HG02970 (cell line): ENCODE measurements around the gene CARD14.
"Not testable (repeated sequence)": the region's sequence is repeated elsewhere in the genome, so short reads cannot be mapped to it uniquely, and the experiment has no call there.

Source experiments
- ATAC-seq: cut with Tn5 transposase; IDR thresholded peaks from one replicate; pipeline ENCODE4 v1.9.1; 2021; ENCODE audit warnings: mild to moderate bottlenecking, moderate library complexity, moderate number of reproducible peaks; ENCODE audit not compliant: unreplicated experiment, low FRiP score

CARD14 gene

GRCh38 chr17:80222376-80223141 lies 52.7 kb downstream of the CARD14 start:
- no peak for ATAC-seq

GRCh38 chr17:80223142-80223815 lies 53.4 kb downstream of the CARD14 start:
- no peak for ATAC-seq

DNA sequence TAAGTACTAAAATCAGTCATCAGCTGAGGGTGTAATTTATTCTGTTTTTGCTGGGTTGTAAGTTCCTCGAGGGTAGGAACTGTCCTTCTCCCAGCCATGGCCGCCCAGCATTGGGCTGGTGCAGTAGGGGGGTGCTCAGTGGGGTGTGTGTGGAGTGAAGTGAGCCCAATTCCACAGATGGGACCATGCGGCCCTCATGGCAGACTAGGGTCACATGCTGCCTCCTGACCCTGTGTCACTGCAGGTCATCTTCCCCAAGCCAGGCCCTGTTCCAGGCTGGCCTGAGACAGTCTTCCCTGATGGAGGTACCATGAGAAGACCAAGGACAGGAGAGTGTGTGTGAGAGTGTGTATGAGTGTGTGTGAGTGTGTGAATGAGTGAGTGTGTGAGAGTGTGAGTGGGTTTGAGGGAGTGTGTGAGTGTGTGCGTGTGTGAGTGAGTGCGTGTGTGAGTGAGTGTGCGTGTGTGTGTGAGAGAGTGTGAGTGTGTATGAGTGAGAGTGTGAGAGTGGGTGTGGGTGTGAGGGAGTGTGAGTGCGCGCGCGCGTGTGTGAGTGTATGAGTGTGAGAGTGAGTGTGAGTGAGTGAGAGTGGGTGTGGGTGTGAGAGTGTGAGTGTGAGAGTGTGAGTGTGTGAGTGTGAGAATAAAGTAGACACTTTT lies 54.1 kb downstream of the CARD14 start:
- ATAC-seq, result no peak

GRCh38 chr17:80224683-80225082 lies 54.9 kb downstream of the CARD14 start:
- no peak for ATAC-seq

GRCh38 chr17:80225230-80225629 lies 55.4 kb downstream of the CARD14 start:
- ATAC-seq, result no peak

- no peak for ATAC-seq
Measured at GRCh38 chr17:80227156-80227555, 57.3 kb downstream of the CARD14 start.

DNA sequence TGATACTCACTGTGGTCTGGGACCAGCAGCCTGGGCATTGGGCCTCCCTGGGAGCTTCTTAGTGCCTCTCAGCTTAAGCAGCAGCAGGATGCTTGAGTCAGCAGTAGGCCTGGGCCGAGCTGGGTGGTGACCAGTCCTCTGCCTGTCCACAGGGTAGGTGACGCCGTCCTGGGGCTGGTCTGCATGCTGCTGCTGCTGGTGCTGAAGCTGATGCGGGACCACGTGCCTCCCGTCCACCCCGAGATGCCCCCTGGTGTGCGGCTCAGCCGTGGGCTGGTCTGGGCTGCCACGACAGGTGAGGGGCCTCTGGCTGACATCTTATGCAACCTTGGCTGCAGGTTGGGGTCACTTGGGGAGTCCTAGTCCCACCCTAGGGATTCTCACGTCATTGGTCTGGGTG lies 57.8 kb downstream of the CARD14 start:
- no peak for ATAC-seq

DNA sequence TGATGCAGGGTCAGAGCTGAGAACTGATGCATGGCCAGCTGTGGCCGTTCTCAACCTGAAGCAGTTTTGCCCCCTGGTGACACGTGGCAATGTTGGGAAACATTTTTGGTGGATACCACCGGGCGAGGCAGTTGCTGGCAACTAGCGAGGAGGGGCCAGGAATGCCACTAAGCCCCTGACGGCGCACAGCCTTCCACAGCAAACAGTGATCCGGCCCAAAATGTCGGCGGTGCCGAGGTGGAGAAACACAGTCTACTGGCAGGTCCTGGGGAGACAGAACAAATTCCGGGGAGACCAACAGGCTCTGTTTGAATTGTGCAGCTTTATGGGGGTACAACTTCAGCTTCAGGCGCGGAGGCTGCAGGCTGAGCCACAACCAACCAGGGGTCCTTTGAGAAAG lies 58.6 kb downstream of the CARD14 start:
- ATAC-seq, result no peak

DNA sequence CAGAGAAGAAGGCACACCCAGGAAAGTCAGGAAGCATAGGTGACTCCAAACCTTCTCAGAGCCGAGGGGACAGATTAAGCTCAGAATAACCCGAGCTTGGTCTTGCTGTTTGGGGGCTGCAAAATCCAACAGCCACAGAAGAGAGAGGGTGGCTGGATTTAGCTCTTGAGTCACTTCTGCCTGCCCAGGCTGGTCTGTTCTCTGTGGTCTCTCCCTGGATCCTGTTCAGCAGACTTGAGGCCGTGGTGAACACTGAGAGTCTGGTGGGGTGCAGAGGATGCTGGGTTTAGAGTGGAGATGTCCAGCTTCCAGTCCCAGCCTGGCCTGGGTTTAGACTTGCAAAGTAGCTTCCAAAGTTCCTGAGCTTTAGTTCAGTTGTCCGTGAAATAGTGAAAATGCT lies 59.2 kb downstream of the CARD14 start:
- no peak for ATAC-seq

DNA sequence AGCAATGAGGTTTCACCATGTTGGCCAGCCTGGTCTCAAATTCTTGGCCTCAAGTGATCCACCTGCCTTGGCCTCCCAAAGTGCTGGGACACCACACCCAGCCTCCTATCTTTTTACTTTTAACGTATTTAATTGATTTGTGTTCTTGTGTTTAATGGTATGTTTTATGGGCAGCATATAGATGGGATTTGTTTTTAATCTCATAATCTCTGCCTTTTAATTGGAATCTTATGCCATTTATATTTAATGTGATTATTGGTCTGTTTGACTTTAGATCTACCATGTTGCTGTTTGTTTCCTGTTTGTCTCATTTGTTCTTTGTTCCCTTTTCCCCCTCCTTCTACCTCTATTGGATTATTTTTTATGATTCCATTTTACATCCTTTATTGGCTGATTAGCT lies 62.6 kb downstream of the CARD14 start:
- no peak for ATAC-seq

- no peak for ATAC-seq
Measured at GRCh38 chr17:80233202-80233601, 63.4 kb downstream of the CARD14 start.

- ATAC-seq, result no peak
Measured at GRCh38 chr17:80236911-80237310, 67.1 kb downstream of the CARD14 start.

- ATAC-seq, result no peak
Measured at GRCh38 chr17:80237386-80237785, 67.6 kb downstream of the CARD14 start.

GRCh38 chr17:80242505-80242904 lies 72.7 kb downstream of the CARD14 start:
- no peak for ATAC-seq

- ATAC-seq, result no peak
Measured at GRCh38 chr17:80243526-80244433, 74.0 kb downstream of the CARD14 start.

DNA sequence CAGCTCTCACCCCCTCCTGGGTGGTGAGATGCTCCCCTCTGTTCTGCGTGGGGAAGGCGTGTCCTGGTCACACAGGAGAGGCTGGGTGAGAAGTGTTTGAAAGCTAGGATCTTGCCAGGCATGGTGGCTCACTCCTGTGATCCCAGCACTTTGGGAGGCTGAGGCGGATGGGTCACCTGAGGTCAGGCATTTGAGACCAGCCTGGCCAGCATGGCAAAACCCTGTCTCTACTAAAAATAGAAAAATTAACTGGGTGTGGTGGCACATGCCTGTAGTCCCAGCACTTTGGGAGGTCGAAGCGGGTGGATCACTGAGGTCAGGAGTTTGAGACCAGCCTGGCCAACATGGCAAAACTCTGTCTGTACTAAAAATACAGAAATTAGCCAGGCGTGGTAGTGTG lies 74.6 kb downstream of the CARD14 start:
- not testable (repeated sequence) for ATAC-seq

DNA sequence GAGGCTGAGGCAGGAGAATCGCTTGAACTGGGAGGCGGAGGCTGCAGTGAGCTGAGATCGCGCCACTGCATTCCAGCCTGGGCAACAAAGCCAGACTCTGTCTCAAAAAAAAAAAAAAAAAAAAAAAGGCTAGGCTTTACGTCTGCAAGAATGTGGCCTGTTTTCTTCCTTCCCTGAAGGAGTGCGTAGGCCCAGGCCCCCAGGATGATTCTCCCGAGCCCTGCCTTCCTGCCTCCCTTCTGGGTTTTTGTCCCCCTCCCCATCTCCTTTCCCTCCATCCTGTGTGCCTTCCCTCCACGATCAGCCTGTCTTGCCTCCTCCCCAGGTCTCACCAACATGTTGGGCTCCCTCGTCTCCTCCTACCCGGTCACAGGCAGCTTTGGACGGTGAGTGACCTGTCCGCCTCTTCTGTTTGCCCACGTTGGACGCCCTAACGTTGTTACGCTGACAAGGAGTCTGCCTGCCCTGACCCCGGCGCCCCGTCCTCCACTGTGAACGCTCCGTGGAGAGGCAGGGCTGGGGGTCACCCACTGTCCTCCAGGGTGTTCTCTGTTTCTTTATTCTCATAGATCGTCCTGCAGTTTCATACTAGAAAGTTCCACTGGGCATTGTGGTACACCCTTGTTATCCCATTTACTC lies 75.2 kb downstream of the CARD14 start:
- no peak for ATAC-seq

DNA sequence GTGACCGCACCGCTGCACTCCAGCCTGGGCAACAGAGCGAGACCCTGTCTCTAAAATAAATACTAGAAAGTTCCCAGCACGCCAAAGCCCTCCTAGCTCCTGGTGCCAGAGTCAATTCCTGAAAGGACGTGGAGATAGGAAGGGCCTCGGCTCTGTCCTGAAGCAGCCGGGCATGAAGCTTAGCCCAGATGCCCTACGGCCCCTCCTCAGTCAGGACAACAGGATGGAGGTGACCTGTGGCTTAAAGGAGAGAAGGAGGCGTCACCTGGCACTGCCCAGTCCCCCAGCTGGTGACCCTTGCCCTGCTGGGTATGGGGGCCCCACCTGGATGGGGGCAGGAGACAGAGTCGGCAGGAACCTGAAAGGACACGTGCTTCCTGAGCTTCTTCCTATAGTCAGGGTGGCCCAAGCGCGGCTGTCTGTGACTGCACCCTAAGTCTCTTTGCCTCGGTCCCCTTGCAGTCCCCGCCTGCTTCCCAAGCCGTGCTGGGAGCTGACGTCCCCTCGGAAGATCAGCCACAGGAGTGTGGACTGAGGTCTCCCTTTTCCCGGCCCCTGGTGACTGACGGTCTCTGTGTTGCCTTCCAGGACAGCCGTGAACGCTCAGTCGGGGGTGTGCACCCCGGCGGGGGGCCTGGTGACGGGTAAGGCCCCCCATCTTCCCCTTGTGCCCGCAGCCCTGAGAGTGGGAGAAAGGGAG lies 75.9 kb downstream of the CARD14 start:
- no peak for ATAC-seq

- no peak for ATAC-seq
Measured at GRCh38 chr17:80246266-80246681, 76.4 kb downstream of the CARD14 start.
